Peyer's patch (tissue), 4 donors: ENCODE measurements around the gene TTLL4. TPM values are rescaled to one million over a fixed set of nuclear protein-coding genes. Genes with fewer than 3 reads are reported as not detected.

Experiments
- DNase-seq, 3 donors: peaks; one replicate each; pipeline ENCODE4 v3.0.0-alpha.2; 2017 to 2019
- H3K27ac ChIP-seq, 4 donors: fragments of 200-600 bp; sonication (generic); one replicate each; pipeline ENCODE4 v1.5.1; 2016 to 2019
- H3K27me3 ChIP-seq, 2 donors: fragments of 200-600 bp; sonication (generic); one replicate each; pipeline ENCODE4 v1.5.1; 2019
- H3K36me3 ChIP-seq, 3 donors: fragments of 200-600 bp; sonication (generic); one replicate each; pipeline ENCODE4 v1.5.1; 2016 to 2019
- H3K4me1 ChIP-seq, 4 donors: fragments of 200-600 bp; sonication (generic); one replicate each; pipeline ENCODE4 v1.5.1; 2016 to 2019
- H3K4me3 ChIP-seq, 4 donors: fragments of 200-600 bp; sonication (generic); 1 replicate in 3 of 4; 2 replicates in 1 of 4; pipeline ENCODE4 v1.5.1; 2016 to 2019; ENCODE audit warnings: mild to moderate bottlenecking in 1 of 4
- H3K9me3 ChIP-seq, 4 donors: fragments of 200-600 bp; sonication (generic); one replicate each; pipeline ENCODE4 v1.5.1; 2016 to 2019; ENCODE audit warnings: mild to moderate bottlenecking in 1 of 4
- CTCF ChIP-seq, 6 experiments: fragments of 450-650 bp in 4 of 6; fragments of 200-600 bp in 2 of 6; sonication (generic) in 1 of 6; IDR thresholded peaks; one replicate each; pipeline ENCODE4 v1.5.1; 2017 to 2019; ENCODE audit warnings: antibody characterized with exemption in 6 of 6, mild to moderate bottlenecking in 3 of 6, moderate library complexity in 1 of 6
- POLR2A ChIP-seq, 2 donors: fragments of 450-650 bp; IDR thresholded peaks; one replicate each; pipeline ENCODE4 v1.5.1; 2017; ENCODE audit warnings: antibody characterized with exemption in 2 of 2, mild to moderate bottlenecking in 2 of 2, moderate library complexity in 2 of 2
- total RNA-seq, 4 donors: library from RNA; depleted of rRNA; stranded (reverse); fragments of >200 nt; gene quantifications; one replicate each; pipeline ENCODE4 v1.1.0, GENCODE V29; 2016

The TTLL4 gene
- 10 to 100 TPM; 14.9 to 48.4 (median 45.1) TPM for total RNA-seq

GRCh38 chr2:218710687-218711549 is at the start of gene TTLL4:
Gene TTLL4, plus strand, starts transcription at chr2:218710835. Its CDS starts 26,842 bp downstream, at chr2:218737677.
- TF ChIP-seq CTCF (IDR thresholded peaks at IDR 0.05) = peak; percentile 79 to 96 (median 90)
- TF ChIP-seq POLR2A (IDR thresholded peaks at IDR 0.05) = peak; percentile 54 to 71
- Histone ChIP-seq H3K4me1 (peaks cover 0 to 9% (median 4%) of the 10 kb centered on the region in 4 donors), H3K36me3 (no peaks in the 10 kb centered on the region), H3K27ac (peak within 1 kb of the TSS; percentile 82 to 96 (median 89)), H3K27me3 (no peaks in the 10 kb centered on the region), H3K9me3 (no peaks in the 10 kb centered on the region), H3K4me3 (peak within 1 kb of the TSS; percentile 63 to 80 (median 78))
- DNase-seq = peak; percentile 98 to 99 (median 99)

GRCh38 chr2:218662377-218662776 is 48.3 kb upstream of the TTLL4 start:
- Histone ChIP-seq H3K9me3 (no peaks in the 10 kb centered on the region), H3K4me1 (peaks cover 0 to 11% (median 2%) of the 10 kb centered on the region in 4 donors), H3K36me3 (peaks cover 0 to 58% (median 0%) of the 10 kb centered on the region in 3 donors), H3K27me3 (no peaks in the 10 kb centered on the region), H3K27ac (no peak overlapping the region), H3K4me3 (no peak overlapping the region)
- no peak for DNase-seq
- no peak for TF ChIP-seq CTCF (IDR thresholded peaks at IDR 0.05)
- no peak for TF ChIP-seq POLR2A (IDR thresholded peaks at IDR 0.05)

- Histone ChIP-seq H3K4me1 (peaks cover 0 to 11% (median 2%) of the 10 kb centered on the region in 4 donors), H3K27ac (no peak overlapping the region), H3K9me3 (no peaks in the 10 kb centered on the region), H3K4me3 (no peak overlapping the region), H3K27me3 (no peaks in the 10 kb centered on the region), H3K36me3 (peaks cover 0 to 62% (median 0%) of the 10 kb centered on the region in 3 donors)
- DNase-seq = no peak
- no peak for TF ChIP-seq CTCF (IDR thresholded peaks at IDR 0.05)
- TF ChIP-seq POLR2A (IDR thresholded peaks at IDR 0.05) = no peak
These were observed 47.8 kb upstream of the TTLL4 start for GRCh38 chr2:218662827-218663226.

- no peaks in the 10 kb centered on the region for H3K9me3 ChIP-seq
- no peaks in the 10 kb centered on the region for H3K27me3 ChIP-seq
- no peak for DNase-seq
- no peak overlapping the region for H3K4me3 ChIP-seq
- TF ChIP-seq POLR2A (IDR thresholded peaks at IDR 0.05) = no peak
- TF ChIP-seq CTCF (IDR thresholded peaks at IDR 0.05) = no peak
- H3K4me1 ChIP-seq = peaks cover 0 to 5% (median 2%) of the 10 kb centered on the region in 4 donors
- H3K27ac ChIP-seq = no peak overlapping the region
- H3K36me3 ChIP-seq = peaks cover 0 to 72% (median 0%) of the 10 kb centered on the region in 3 donors
These were observed 46.7 kb upstream of the TTLL4 start for GRCh38 chr2:218663901-218664300.

- peaks cover 0 to 72% (median 0%) of the 10 kb centered on the region in 3 donors for H3K36me3 ChIP-seq
- TF ChIP-seq CTCF (IDR thresholded peaks at IDR 0.05) (no peak), POLR2A (IDR thresholded peaks at IDR 0.05) (no peak)
- no peak for DNase-seq
- H3K4me1 ChIP-seq = peaks cover 0 to 5% (median 2%) of the 10 kb centered on the region in 4 donors
- H3K9me3 ChIP-seq = no peaks in the 10 kb centered on the region
- no peaks in the 10 kb centered on the region for H3K27me3 ChIP-seq
- no peak overlapping the region for H3K27ac ChIP-seq
- H3K4me3 ChIP-seq = no peak overlapping the region
These were observed 46.0 kb upstream of the TTLL4 start for GRCh38 chr2:218664653-218665052.
